B cell (primary cell): ENCODE results near the gene PTPRE. TPM values are rescaled to one million over a fixed set of nuclear protein-coding genes. Genes with fewer than 3 reads are reported as not detected.

Source experiments
- ATAC-seq: fragments of 200-7000 bp; cut with Tn5 transposase; one replicate; pipeline ENCODE4 v1.10.0; 2021; ENCODE audit warnings: low read depth, mild to moderate bottlenecking, moderate number of reproducible peaks, moderate library complexity
- CTCF ChIA-PET: fragments of 350-600 bp; sonication (Branson Sonifier 250); formaldehyde crosslinking; loops from one replicate; lab custom pipeline; 2021; ENCODE audit warnings: antibody characterized with exemption, inconsistent platforms; lab: Charles Lee
- POLR2A ChIA-PET: fragments of 350-600 bp; sonication (Branson Sonifier 250); formaldehyde crosslinking; loops from one replicate; lab custom pipeline; 2021; ENCODE audit warnings: antibody characterized with exemption; lab: Charles Lee
- DNase-seq: peaks from one replicate; pipeline ENCODE4 v3.0.0; 2013
- H2AFZ ChIP-seq: 2 replicates; pipeline ENCODE4 v1.6.1; 2012; ENCODE audit warnings: mild to moderate bottlenecking, low read depth, low read length; ENCODE audit not compliant: insufficient read depth, poor library complexity, severe bottlenecking
- H3K27ac ChIP-seq, 2 donors: 1 replicate in 1 of 2; 2 replicates in 1 of 2; pipeline ENCODE4 v1.5.1; 2012 to 2013; ENCODE audit warnings: low read length in 2 of 2, mild to moderate bottlenecking in 2 of 2, moderate library complexity in 1 of 2
- H3K27me3 ChIP-seq, 4 experiments: fragments of 200-600 bp in 1 of 4; sonication (generic) in 1 of 4; replicated peaks in 1 of 4; 1 replicate in 2 of 4; 2 replicates in 2 of 4; pipeline versions ENCODE4 v1.6.1 to v1.7.0; 2013 to 2016; ENCODE audit warnings: low read length in 3 of 4, mild to moderate bottlenecking in 2 of 4, mixed read lengths in 1 of 4, moderate library complexity in 1 of 4; ENCODE audit not compliant: insufficient read depth in 4 of 4, control insufficient read depth in 3 of 4; ENCODE audit errors: control extremely low read depth in 1 of 4
- H3K36me3 ChIP-seq, 2 experiments: replicated peaks in 1 of 2; 1 replicate in 1 of 2; 2 replicates in 1 of 2; pipeline versions ENCODE4 v1.6.1 to v1.7.1; 2013; ENCODE audit warnings: low read length in 1 of 2; ENCODE audit not compliant: insufficient read depth in 2 of 2, control insufficient read depth in 1 of 2; ENCODE audit errors: control extremely low read depth in 1 of 2, extremely low read depth in 1 of 2
- H3K4me1 ChIP-seq, 2 donors: fragments of 200-600 bp in 1 of 2; sonication (generic) in 1 of 2; 1 replicate in 1 of 2; 2 replicates in 1 of 2; pipeline versions ENCODE4 v1.5.1 to v1.6.1; 2013 to 2017; ENCODE audit warnings: low read length in 2 of 2; ENCODE audit not compliant: control insufficient read depth in 2 of 2, insufficient read depth in 2 of 2
- H3K4me2 ChIP-seq: replicated peaks from 2 replicates; pipeline ENCODE3; 2012; ENCODE audit warnings: mild to moderate bottlenecking, low read depth, low read length; ENCODE audit not compliant: poor library complexity, severe bottlenecking
- H3K4me3 ChIP-seq, 5 experiments: fragments of 200-600 bp in 1 of 5; sonication (generic) in 1 of 5; 1 replicate in 3 of 5; 2 replicates in 2 of 5; pipeline versions ENCODE4 v1.5.1 to v1.7.0; 2011 to 2016; ENCODE audit warnings: low read length in 4 of 5, mild to moderate bottlenecking in 4 of 5, low read depth in 2 of 5, control low read depth in 1 of 5, moderate library complexity in 1 of 5; ENCODE audit not compliant: insufficient read depth in 1 of 5; ENCODE audit errors: control extremely low read depth in 1 of 5, extremely low read depth in 1 of 5
- H3K79me2 ChIP-seq: fragments of 200-600 bp; sonication (generic); one replicate; pipeline ENCODE4 v1.6.0; 2016; ENCODE audit warnings: low read length; ENCODE audit not compliant: control insufficient read depth, insufficient read depth
- H3K9ac ChIP-seq: fragments of 200-600 bp; sonication (generic); 2 replicates; pipeline ENCODE4 v1.6.1; 2017; ENCODE audit warnings: mild to moderate bottlenecking, low read length, moderate library complexity
- H3K9me3 ChIP-seq, 3 donors: one replicate each; pipeline versions ENCODE4 v1.6.1 to v1.7.1; 2013; ENCODE audit warnings: low read length in 2 of 3; ENCODE audit not compliant: control insufficient read depth in 2 of 3, insufficient read depth in 1 of 3; ENCODE audit errors: control extremely low read depth in 1 of 3
- H4K20me1 ChIP-seq: 2 replicates; pipeline ENCODE4 v1.6.0; 2012; ENCODE audit warnings: mild to moderate bottlenecking, low read length; ENCODE audit not compliant: insufficient read depth, control insufficient read depth, poor library complexity, severe bottlenecking
- H3K27ac Mint-ChIP-seq: one replicate; pipeline ENCODE4 v1.8.0; 2021; ENCODE audit warnings: mixed read lengths
- H3K27me3 Mint-ChIP-seq: one replicate; pipeline ENCODE4 v1.8.0; 2021; ENCODE audit warnings: mixed read lengths
- H3K4me1 Mint-ChIP-seq: one replicate; pipeline ENCODE4 v1.8.0; 2021; ENCODE audit warnings: mixed read lengths
- H3K4me3 Mint-ChIP-seq: one replicate; pipeline ENCODE4 v1.8.0; 2021; ENCODE audit warnings: mixed read lengths
- H3K9me3 Mint-ChIP-seq: one replicate; pipeline ENCODE4 v1.8.0; 2022; ENCODE audit warnings: mixed read lengths; ENCODE audit not compliant: insufficient read depth
- CTCF ChIP-seq: fragments of 200-600 bp; IDR thresholded peaks from one replicate; pipeline ENCODE4 v1.8.0; 2022; ENCODE audit warnings: antibody characterized with exemption, mild to moderate bottlenecking
- EZH2 ChIP-seq: IDR thresholded peaks from 2 replicates; pipeline ENCODE4 v1.6.1; 2012; ENCODE audit warnings: borderline replicate concordance, low read depth, mild to moderate bottlenecking, moderate library complexity, low read length; ENCODE audit not compliant: insufficient read depth, poor library complexity, severe bottlenecking
- WGBS: methylation state at CpG from one replicate; pipeline ENCODE4 v1.1.5; 2013; ENCODE audit warnings: missing lambda C conversion rate; ENCODE audit not compliant: insufficient coverage; 5-methylcytosine and 5-hydroxymethylcytosine counted together
- intact Hi-C: fragments of 100-400 bp; cut with micrococcal nuclease; formaldehyde crosslinking; loops from one replicate; pipeline ENCODE4 v1.10.0; 2022
- polyA plus RNA-seq: library from polyadenylated mRNA; depleted of rRNA; stranded (reverse); fragments of >200 nt; gene quantifications from 2 replicates; pipeline ENCODE4 v1.2.3, GENCODE V29; 2012
- total RNA-seq, 2 donors: library from RNA; stranded (reverse); fragments of 120-200 nt in 1 of 2; gene quantifications; 1 replicate in 1 of 2; 2 replicates in 1 of 2; pipeline versions ENCODE4 v1.2.3 to v1.2.4, GENCODE V29; 2013 to 2022

Gene PTPRE
- total and polyA plus RNA-seq, 2 donors (not counting 1 experiment from before 2014, with no cell fraction given), result 6.6 to 32.7 TPM

- CTCF ChIA-PET, result interaction anchor here (1.6 kb wide), 1 partner anchor 10 kb away, joined by 3 read pairs; no protein-coding TSS in a partner anchor
- no peak overlapping the region for H3K27ac ChIP-seq
- TF ChIP-seq EZH2 (no peak), CTCF (no peak)
- 100% methylated on average over 1 of the region's 4 CpGs for WGBS
- Mint-ChIP-seq H3K9me3 (no peaks in the 10 kb centered on the region), H3K27ac (no peak overlapping the region), H3K4me1 (no peaks in the 10 kb centered on the region), H3K27me3 (no peaks in the 10 kb centered on the region), H3K4me3 (no peak overlapping the region)
- no peak overlapping the region for H3K9ac ChIP-seq
- no peaks in the 10 kb centered on the region for H3K9me3 ChIP-seq
- ATAC-seq (no peak), DNase-seq (no peak)
- H3K79me2 ChIP-seq, result peaks cover 18% of the 10 kb centered on the region
- H4K20me1 ChIP-seq, result no peaks in the 10 kb centered on the region
- intact Hi-C loops, result no loop called here
- no peak overlapping the region for H3K4me3 ChIP-seq
- no peak overlapping the region for H3K4me2 ChIP-seq
- no peaks in the 10 kb centered on the region for H3K27me3 ChIP-seq
- POLR2A ChIA-PET, result no interaction called here
- no peak overlapping the region for H2AFZ ChIP-seq
- H3K4me1 ChIP-seq, result no peaks in the 10 kb centered on the region
- no peaks in the 10 kb centered on the region for H3K36me3 ChIP-seq
These were observed 209.3 kb downstream of the PTPRE start for GRCh38 chr10:128116187-128116586.

GRCh38 chr10:128116851-128117615 lies 210.1 kb downstream of the PTPRE start:
- no peak overlapping the region for H3K27ac ChIP-seq
- intact Hi-C loops, result no loop called here
- 100% methylated on average over 3 of the region's 13 CpGs for WGBS
- H3K27me3 ChIP-seq, result peaks cover 0 to 4% (median 0%) of the 10 kb centered on the region in 4 experiments
- H3K9me3 Mint-ChIP-seq, result no peaks in the 10 kb centered on the region
- H3K27me3 Mint-ChIP-seq, result peaks cover 4% of the 10 kb centered on the region
- DNase-seq, result no peak
- ChIA-PET CTCF (interaction anchor here (1.2 to 1.6 kb wide), 2 partner anchors 9 to 11 kb away, joined by 3 read pairs; partner anchors contain the start of gene MKI67), POLR2A (no interaction called here)
- TF ChIP-seq EZH2 (no peak), CTCF (no peak)
- no peaks in the 10 kb centered on the region for H3K36me3 ChIP-seq
- no peak overlapping the region for H3K9ac ChIP-seq
- no peak overlapping the region for H2AFZ ChIP-seq
- H3K4me2 ChIP-seq, result no peak overlapping the region
- H3K4me3 ChIP-seq, result no peak overlapping the region
- H3K9me3 ChIP-seq, result no peaks in the 10 kb centered on the region
- no peaks in the 10 kb centered on the region for H3K4me1 Mint-ChIP-seq
- no peak for ATAC-seq
- no peaks in the 10 kb centered on the region for H4K20me1 ChIP-seq
- no peak overlapping the region for H3K4me3 Mint-ChIP-seq
- H3K79me2 ChIP-seq, result peaks cover 22% of the 10 kb centered on the region
- H3K27ac Mint-ChIP-seq, result no peak overlapping the region
- H3K4me1 ChIP-seq, result no peaks in the 10 kb centered on the region
